ENCODE results near the gene SPP2.

The SPP2 gene

DNA sequence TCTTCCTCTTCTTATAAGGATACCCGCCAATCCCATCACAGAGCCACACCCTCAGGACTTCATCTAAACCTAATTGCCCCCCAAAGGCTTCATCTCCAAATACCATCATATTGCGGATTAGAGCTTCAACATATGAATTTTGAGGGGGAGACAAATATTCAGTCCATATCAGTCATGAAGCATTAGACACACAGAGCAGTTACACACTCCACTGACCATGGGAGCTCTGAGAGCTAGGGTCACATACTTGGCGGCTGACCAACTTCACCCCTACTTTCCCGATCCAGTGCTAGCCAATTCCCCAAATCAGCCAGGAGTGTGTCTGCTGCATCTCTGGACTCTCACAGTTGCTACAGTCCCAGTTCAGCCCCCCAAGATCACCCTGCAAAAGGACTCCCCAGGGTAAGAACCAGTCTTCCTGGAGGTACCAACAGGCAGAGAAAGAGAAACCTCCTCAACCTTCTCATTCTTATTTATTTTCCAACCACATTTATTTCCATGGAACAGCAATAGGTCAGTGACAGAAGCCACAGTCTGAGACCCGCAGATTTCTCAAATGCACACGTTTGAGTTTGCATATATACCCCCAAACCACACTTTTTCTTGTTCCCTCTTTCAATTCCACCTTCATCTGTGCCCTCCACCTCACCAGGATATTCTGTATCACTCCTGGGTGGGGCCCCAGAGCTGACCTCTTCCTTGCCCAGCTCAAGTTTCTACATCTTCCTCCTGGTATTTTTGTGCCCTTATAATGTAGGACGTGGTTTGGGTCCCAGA lies 33.3 kb downstream of the SPP2 start:
- DNase-seq (ENCODE audit: low read depth): no peak
- TF ChIP-seq, protein P1, sequence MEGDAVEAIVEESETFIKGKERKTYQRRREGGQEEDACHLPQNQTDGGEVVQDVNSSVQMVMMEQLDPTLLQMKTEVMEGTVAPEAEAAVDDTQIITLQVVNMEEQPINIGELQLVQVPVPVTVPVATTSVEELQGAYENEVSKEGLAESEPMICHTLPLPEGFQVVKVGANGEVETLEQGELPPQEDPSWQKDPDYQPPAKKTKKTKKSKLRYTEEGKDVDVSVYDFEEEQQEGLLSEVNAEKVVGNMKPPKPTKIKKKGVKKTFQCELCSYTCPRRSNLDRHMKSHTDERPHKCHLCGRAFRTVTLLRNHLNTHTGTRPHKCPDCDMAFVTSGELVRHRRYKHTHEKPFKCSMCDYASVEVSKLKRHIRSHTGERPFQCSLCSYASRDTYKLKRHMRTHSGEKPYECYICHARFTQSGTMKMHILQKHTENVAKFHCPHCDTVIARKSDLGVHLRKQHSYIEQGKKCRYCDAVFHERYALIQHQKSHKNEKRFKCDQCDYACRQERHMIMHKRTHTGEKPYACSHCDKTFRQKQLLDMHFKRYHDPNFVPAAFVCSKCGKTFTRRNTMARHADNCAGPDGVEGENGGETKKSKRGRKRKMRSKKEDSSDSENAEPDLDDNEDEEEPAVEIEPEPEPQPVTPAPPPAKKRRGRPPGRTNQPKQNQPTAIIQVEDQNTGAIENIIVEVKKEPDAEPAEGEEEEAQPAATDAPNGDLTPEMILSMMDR (IDR thresholded peaks at IDR 0.05; ENCODE audit: control insufficient read depth, extremely low read depth, insufficient read depth): no peak
- no peak overlapping the region for H3K4me3 ChIP-seq (ENCODE audit: low read depth, low read length)

DNA sequence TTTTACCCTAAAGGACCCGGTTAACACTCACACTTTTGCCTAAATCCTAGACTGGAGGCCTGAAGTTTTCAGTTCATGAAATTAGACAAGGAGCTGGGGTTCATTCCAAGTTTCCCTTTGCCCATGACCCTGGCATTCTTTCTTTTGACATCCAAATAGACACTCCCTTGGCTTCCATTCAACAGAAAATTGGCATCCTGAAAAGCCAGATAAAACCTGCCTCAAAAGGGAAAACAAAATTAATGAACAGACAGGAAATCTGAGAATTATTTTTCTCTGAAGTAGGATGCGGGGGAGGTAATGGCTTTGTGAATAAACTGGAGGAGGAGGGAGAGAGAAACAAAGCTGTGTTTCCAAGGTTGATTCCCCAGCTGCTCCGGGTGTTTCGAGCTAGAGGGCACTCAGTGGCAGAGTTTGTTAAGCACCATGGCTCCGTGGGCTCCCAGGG lies 41.0 kb downstream of the SPP2 start:
- TF ChIP-seq, protein P1 (IDR thresholded peaks at IDR 0.05; ENCODE audit: control insufficient read depth, extremely low read depth, insufficient read depth): no peak
- H3K4me3 ChIP-seq (ENCODE audit: low read depth, low read length): no peak overlapping the region
- no peak for DNase-seq (ENCODE audit: low read depth)

GRCh38 chr2:234091883-234092282 lies 41.4 kb downstream of the SPP2 start:
- H3K4me3 ChIP-seq (ENCODE audit: low read depth, low read length): no peak overlapping the region
- TF ChIP-seq, protein P1 (IDR thresholded peaks at IDR 0.05; ENCODE audit: control insufficient read depth, extremely low read depth, insufficient read depth): no peak
- DNase-seq (ENCODE audit: low read depth): no peak

DNA sequence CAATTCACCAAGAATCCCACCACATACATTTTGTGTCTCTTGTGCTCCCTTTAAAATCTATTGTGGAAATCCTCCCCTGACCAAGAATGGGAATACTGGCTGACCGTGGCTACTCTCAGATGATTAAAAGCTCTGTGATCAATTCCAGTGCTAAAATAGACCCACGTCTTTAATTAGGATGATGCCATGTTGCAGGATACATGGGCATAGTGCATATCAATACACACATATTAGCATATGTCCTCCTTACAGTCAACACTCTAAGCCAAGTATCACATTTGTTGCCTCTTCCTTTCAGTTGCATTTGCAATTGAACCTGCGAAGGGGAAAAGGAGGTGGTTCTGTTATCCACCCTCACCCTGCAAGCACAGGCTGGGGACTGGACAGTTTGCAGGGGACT lies 41.8 kb downstream of the SPP2 start:
- no peak for DNase-seq (ENCODE audit: low read depth)
- no peak overlapping the region for H3K4me3 ChIP-seq (ENCODE audit: low read depth, low read length)
- TF ChIP-seq, protein P1 (IDR thresholded peaks at IDR 0.05; ENCODE audit: control insufficient read depth, extremely low read depth, insufficient read depth): no peak

GRCh38 chr2:234095301-234095700 lies 44.8 kb downstream of the SPP2 start:
- TF ChIP-seq, protein P1 (IDR thresholded peaks at IDR 0.05; ENCODE audit: control insufficient read depth, extremely low read depth, insufficient read depth): no peak
- DNase-seq (ENCODE audit: low read depth): no peak
- H3K4me3 ChIP-seq (ENCODE audit: low read depth, low read length): no peak overlapping the region

DNA sequence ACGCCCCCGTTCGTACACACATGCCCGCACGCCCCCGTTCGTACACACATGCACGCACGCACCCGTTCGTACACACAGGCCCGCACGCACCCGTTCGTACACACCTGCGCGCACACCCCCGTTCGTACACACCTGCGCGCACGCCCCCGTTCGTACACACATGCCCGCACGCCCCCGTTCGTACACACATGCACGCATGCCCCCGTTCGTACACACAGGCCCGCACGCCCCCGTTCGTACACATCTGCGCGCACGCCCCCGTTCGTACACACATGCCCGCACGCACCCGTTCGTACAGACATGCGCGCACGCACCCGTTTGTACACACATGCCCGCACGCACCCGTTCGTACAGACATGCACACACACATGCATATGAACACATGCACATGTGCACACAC lies 45.7 kb downstream of the SPP2 start:
- no peak for DNase-seq (ENCODE audit: low read depth)
- TF ChIP-seq, protein P1 (IDR thresholded peaks at IDR 0.05; ENCODE audit: control insufficient read depth, extremely low read depth, insufficient read depth): no peak
- H3K4me3 ChIP-seq (ENCODE audit: low read depth, low read length): no peak overlapping the region

GRCh38 chr2:234098681-234099080 lies 48.2 kb downstream of the SPP2 start:
- TF ChIP-seq, protein P1 (IDR thresholded peaks at IDR 0.05; ENCODE audit: control insufficient read depth, extremely low read depth, insufficient read depth): no peak
- no peak overlapping the region for H3K4me3 ChIP-seq (ENCODE audit: low read depth, low read length)
- DNase-seq (ENCODE audit: low read depth): no peak
